Urothelium cell line (cell line): ENCODE measurements around the gene ENTPD2.

Source experiments
- DNase-seq: peaks from one replicate; pipeline ENCODE4 v3.0.0; 2011; ENCODE audit warnings: low spot score, mixed read lengths
- FAIRE-seq: peaks from 2 replicates; lab custom pipeline; 2011; peaks lifted over from hg19 to GRCh38; lab: Jason Lieb, UNC

ENTPD2 gene

GRCh38 chr9:137019891-137020683 lies 33.8 kb downstream of the ENTPD2 start:
- no peak for FAIRE-seq

GRCh38 chr9:137018761-137019559 lies 34.9 kb downstream of the ENTPD2 start:
- DNase-seq (no peak), FAIRE-seq (no peak)

More at GRCh38 chr9:137019891-137020683, 33.8 kb downstream of the ENTPD2 start:
- DNase-seq = no peak

GRCh38 chr9:137017791-137018497 lies 35.9 kb downstream of the ENTPD2 start:
- no peak for DNase-seq
- no peak for FAIRE-seq

GRCh38 chr9:137017071-137017470 lies 36.8 kb downstream of the ENTPD2 start:
- no peak for FAIRE-seq
- no peak for DNase-seq

GRCh38 chr9:137016436-137016835 lies 37.4 kb downstream of the ENTPD2 start:
- no peak for DNase-seq

GRCh38 chr9:137015976-137016375 lies 37.9 kb downstream of the ENTPD2 start:
- no peak for FAIRE-seq
- no peak for DNase-seq

More at GRCh38 chr9:137016436-137016835, 37.4 kb downstream of the ENTPD2 start:
- no peak for FAIRE-seq

GRCh38 chr9:137015540-137015930 lies 38.3 kb downstream of the ENTPD2 start:
- FAIRE-seq = no peak
- DNase-seq = no peak

GRCh38 chr9:137014776-137015539 lies 38.9 kb downstream of the ENTPD2 start:
- DNase-seq (no peak), FAIRE-seq (no peak)

- DNase-seq = no peak
- no peak for FAIRE-seq
Observed at GRCh38 chr9:137014166-137014565, 39.7 kb downstream of the ENTPD2 start.

- FAIRE-seq (no peak), DNase-seq (no peak)
Observed at GRCh38 chr9:137013571-137013940, 40.3 kb downstream of the ENTPD2 start.

GRCh38 chr9:137012694-137013570 lies 40.9 kb downstream of the ENTPD2 start:
- no peak for FAIRE-seq

GRCh38 chr9:137011907-137012675 lies 41.8 kb downstream of the ENTPD2 start:
- no peak for DNase-seq
- no peak for FAIRE-seq

More at GRCh38 chr9:137012694-137013570, 40.9 kb downstream of the ENTPD2 start:
- DNase-seq = no peak

GRCh38 chr9:137011156-137011555 lies 42.7 kb downstream of the ENTPD2 start:
- no peak for DNase-seq
- no peak for FAIRE-seq

- FAIRE-seq = no peak
- no peak for DNase-seq
Observed at GRCh38 chr9:137009938-137010732, 43.7 kb downstream of the ENTPD2 start.

- no peak for FAIRE-seq
- DNase-seq = no peak
Observed at GRCh38 chr9:137009217-137009616, 44.6 kb downstream of the ENTPD2 start.

- FAIRE-seq (no peak), DNase-seq (no peak)
Observed at GRCh38 chr9:137008312-137008711, 45.5 kb downstream of the ENTPD2 start.

GRCh38 chr9:137007816-137008270 lies 46.0 kb downstream of the ENTPD2 start:
- no peak for FAIRE-seq

More at GRCh38 chr9:137007816-137008270, 46.0 kb downstream of the ENTPD2 start:
- no peak for DNase-seq
